HepG2 (cell line): ENCODE results near the gene SRCAP. TPM values are rescaled to one million over a fixed set of nuclear protein-coding genes. Genes with fewer than 3 reads are reported as not detected.

Experiments used
- ARHGAP35 ChIP-seq: sonication (generic); formaldehyde crosslinking; IDR thresholded peaks from 2 replicates; pipeline ENCODE4 v1.9.0; 2022; ENCODE audit warnings: mild to moderate bottlenecking, inconsistent platforms, moderate library complexity, missing genetic modification reagents, borderline replicate concordance
- CCDC6 ChIP-seq: sonication (generic); formaldehyde crosslinking; IDR thresholded peaks from 2 replicates; pipeline ENCODE4 v1.8.1; 2022; ENCODE audit warnings: mild to moderate bottlenecking, missing genetic modification reagents, moderate library complexity
- CERS6 ChIP-seq: sonication (generic); formaldehyde crosslinking; IDR thresholded peaks from 2 replicates; pipeline ENCODE4 v1.5.0; 2020; ENCODE audit warnings: missing genetic modification reagents
- KLF15 ChIP-seq: sonication (generic); formaldehyde crosslinking; IDR thresholded peaks from 2 replicates; pipeline ENCODE4 v1.8.1; 2023; ENCODE audit warnings: borderline replicate concordance, mild to moderate bottlenecking, inconsistent platforms, missing genetic modification reagents, mixed read lengths
- PPARG ChIP-seq: conservative IDR thresholded peaks from 2 replicates; pipeline ENCODE4 v1.6.1; 2016; ENCODE audit warnings: missing biosample characterization, missing genetic modification reagents
- RAD51 ChIP-seq: fragments of 450-650 bp; IDR thresholded peaks from 2 replicates; pipeline ENCODE4 v1.6.1; 2016; ENCODE audit warnings: borderline replicate concordance
- SETDB1 ChIP-seq: sonication (generic); formaldehyde crosslinking; IDR thresholded peaks from 2 replicates; pipeline ENCODE4 v1.5.1; 2020; ENCODE audit warnings: missing genetic modification reagents, mild to moderate bottlenecking, borderline replicate concordance
- SNAI1 ChIP-seq: sonication (generic); formaldehyde crosslinking; IDR thresholded peaks from 2 replicates; pipeline ENCODE4 v1.5.0; 2020; ENCODE audit warnings: mild to moderate bottlenecking, missing genetic modification reagents, borderline replicate concordance
- ZBTB33 ChIP-seq: sonication (generic); formaldehyde crosslinking; IDR thresholded peaks from 2 replicates; pipeline ENCODE4 v1.4.0; 2020; ENCODE audit warnings: missing genetic modification reagents
- ZFP36L1 ChIP-seq: sonication (generic); formaldehyde crosslinking; IDR thresholded peaks from 2 replicates; pipeline ENCODE4 v1.8.0; 2022; ENCODE audit warnings: mild to moderate bottlenecking, missing genetic modification reagents, moderate library complexity
- ZFP62 ChIP-seq: sonication (generic); formaldehyde crosslinking; IDR thresholded peaks from 2 replicates; pipeline ENCODE4 v1.4.0; 2020; ENCODE audit warnings: missing genetic modification reagents
- ZNF264 ChIP-seq: sonication (generic); formaldehyde crosslinking; IDR thresholded peaks from 2 replicates; pipeline ENCODE4 v1.4.0; 2020; ENCODE audit warnings: missing genetic modification reagents
- ZNF318 ChIP-seq: sonication (generic); formaldehyde crosslinking; IDR thresholded peaks from 2 replicates; pipeline ENCODE4 v1.4.0; 2020; ENCODE audit warnings: mild to moderate bottlenecking, missing genetic modification reagents
- ZNF414 ChIP-seq: sonication (generic); formaldehyde crosslinking; IDR thresholded peaks from 2 replicates; pipeline ENCODE4 v1.5.0; 2020; ENCODE audit warnings: missing genetic modification reagents
- ZNF430 ChIP-seq: sonication (generic); formaldehyde crosslinking; IDR thresholded peaks from 2 replicates; pipeline ENCODE4 v1.9.0; 2021; ENCODE audit warnings: mild to moderate bottlenecking, missing genetic modification reagents
- ZNF564 ChIP-seq: sonication (generic); formaldehyde crosslinking; IDR thresholded peaks from 2 replicates; pipeline ENCODE4 v1.8.1; 2023; ENCODE audit warnings: mild to moderate bottlenecking, missing genetic modification reagents
- ZNF605 ChIP-seq: sonication (generic); formaldehyde crosslinking; IDR thresholded peaks from 2 replicates; pipeline ENCODE4 v1.8.0; 2022; ENCODE audit warnings: mild to moderate bottlenecking, missing genetic modification reagents
- ZNF619 ChIP-seq: sonication (generic); formaldehyde crosslinking; IDR thresholded peaks from 2 replicates; pipeline ENCODE4 v1.4.0; 2020; ENCODE audit warnings: mild to moderate bottlenecking, missing genetic modification reagents
- polyA plus RNA-seq, 8 experiments: library from polyadenylated mRNA; depleted of rRNA in 3 of 8; stranded (reverse) in 7 of 8; unstranded in 1 of 8; fragments of >200 nt; fragmentation: Illumina TruSeq in 4 of 8; extraction: Trizol in 4 of 8; gene quantifications; 2 replicates each; pipeline versions ENCODE4 v1.2.1 to v1.2.3, GENCODE V29; 2011 to 2016; ENCODE audit warnings: low read depth in 4 of 8, missing spikeins in 1 of 8, mixed read lengths in 1 of 8; ENCODE audit not compliant: insufficient read depth in 1 of 8
- total RNA-seq, 5 experiments: library from RNA; depleted of rRNA; stranded (reverse); fragments of >200 nt; fragmentation: Illumina TruSeq; extraction: Trizol; gene quantifications; 2 replicates each; pipeline ENCODE4 v1.2.3, GENCODE V29; 2016; ENCODE audit warnings: low read depth in 1 of 5

The SRCAP gene
- total and polyA plus RNA-seq, 2 of the 13 experiments (the other 11 are each of a cell fraction or from before 2014, with no cell fraction given) = 4.9 to 9.0 TPM

GRCh38 chr16:30698816-30699614, at the start of gene SRCAP (continued):
- TF ChIP-seq CCDC6 (CRISPR knock-in tag) = peak; percentile 70; the same call in 1 of the 2 replicates
- TF ChIP-seq ZBTB33 (CRISPR knock-in tag) = no peak
- TF ChIP-seq ZNF605 (CRISPR knock-in tag) = no peak
- TF ChIP-seq ZFP36L1 (CRISPR knock-in tag) = no peak; the same call in 1 of the 2 replicates
- no peak; the same call in 1 of the 2 replicates for TF ChIP-seq ZNF564
- peak; percentile 71; the same call in 1 of the 2 replicates for TF ChIP-seq ZNF264 (CRISPR knock-in tag)
- no peak for TF ChIP-seq ZFP62 (CRISPR knock-in tag)
- no peak for TF ChIP-seq ARHGAP35 (CRISPR knock-in tag)
- no peak; the same call in none of the 2 replicates for TF ChIP-seq ZNF430
- no peak for TF ChIP-seq SNAI1 (CRISPR knock-in tag)
- no peak for TF ChIP-seq KLF15 (CRISPR knock-in tag)
- TF ChIP-seq RAD51 = no peak
- no peak for TF ChIP-seq SETDB1 (CRISPR knock-in tag)
- no peak for TF ChIP-seq CERS6 (CRISPR knock-in tag)
- TF ChIP-seq ZNF414 (CRISPR knock-in tag) = no peak
- TF ChIP-seq ZNF318 (CRISPR knock-in tag) = no peak
- TF ChIP-seq ZNF619 (CRISPR knock-in tag) = no peak
- TF ChIP-seq PPARG (CRISPR knock-in tag) = peak; percentile 84
